ENCODE data around the gene TBC1D2B. TPM values are rescaled to one million over a fixed set of nuclear protein-coding genes. Genes with fewer than 3 reads are reported as not detected.
A peak's percentile ranks its signal among the peaks of the same experiment; 100 is the strongest.
"Not testable (repeated sequence)": the region's sequence is repeated elsewhere in the genome, so short reads cannot be mapped to it uniquely, and the experiment has no call there.

The TBC1D2B gene
- total RNA-seq, 1 experiment from 2014 or later = 58.2 TPM

DNA sequence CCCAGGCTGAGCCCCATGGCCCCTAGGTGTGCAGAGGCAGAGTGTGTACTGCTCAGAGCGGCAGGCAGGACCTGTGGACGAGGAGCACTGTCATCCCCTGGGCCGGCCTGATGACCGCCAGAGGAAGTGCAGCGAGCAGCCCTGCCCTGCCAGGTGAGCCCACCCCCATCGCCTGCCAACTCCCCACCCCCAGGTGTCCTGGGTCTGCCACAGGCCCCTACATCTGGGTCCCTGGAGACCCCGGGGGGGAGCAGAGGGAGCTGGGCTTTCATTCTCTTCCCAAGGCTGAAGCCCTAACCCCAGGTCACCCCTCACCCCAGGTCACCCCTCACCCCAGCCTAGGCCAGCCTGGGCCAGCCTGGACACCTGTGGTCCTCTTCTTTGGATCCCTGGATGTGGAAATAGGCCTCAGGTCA, 93.1 kb downstream of the TBC1D2B start:
- no peaks in the 10 kb centered on the region for H3K27me3 ChIP-seq
- no peak for DNase-seq
- no peak overlapping the region for H3K4me3 ChIP-seq

DNA sequence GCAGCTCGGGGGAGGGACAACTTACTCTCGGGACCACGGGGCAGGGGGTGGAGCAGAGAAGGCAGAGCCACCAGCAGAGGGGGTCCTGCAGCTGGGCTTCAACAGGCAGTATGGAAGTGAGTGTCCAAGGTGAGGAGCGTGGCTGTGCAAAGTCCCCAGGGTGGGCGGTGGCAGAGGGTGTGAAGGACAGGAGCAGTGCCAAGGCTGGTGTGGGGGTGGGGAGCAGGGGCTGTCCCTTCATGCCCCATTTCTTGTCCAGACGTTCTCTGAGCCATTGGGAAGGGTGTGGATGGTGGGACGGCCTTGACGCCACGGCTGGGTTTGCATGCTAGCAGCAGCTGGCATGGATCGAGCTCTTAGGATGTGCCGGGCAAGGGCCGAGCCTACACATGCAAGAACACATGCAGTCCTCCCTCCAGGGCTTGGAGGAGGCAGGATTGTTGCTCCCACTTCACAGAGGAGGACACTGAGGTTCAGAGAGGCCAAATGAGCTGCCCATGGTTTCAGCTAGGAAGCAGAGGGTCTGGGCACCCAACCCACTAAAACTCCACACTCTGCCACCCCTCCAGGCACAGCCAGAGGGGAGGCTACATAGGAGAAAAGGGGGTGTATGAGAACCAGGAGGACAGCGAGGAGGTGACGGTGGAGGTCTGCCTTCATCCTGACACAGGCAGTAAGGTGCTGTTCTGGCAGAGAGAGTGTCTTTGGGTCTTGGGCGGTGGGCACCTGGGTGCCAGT, 93.6 kb downstream of the TBC1D2B start:
- peak; percentile 53 to 54 for DNase-seq
- peaks cover 22% of the 10 kb centered on the region for H3K4me1 ChIP-seq
- no peaks in the 10 kb centered on the region for H3K9me3 ChIP-seq (replicated peaks)
- no peak overlapping the region for H3K4me3 ChIP-seq
- no peak overlapping the region for H3K27ac ChIP-seq
- H3K27me3 ChIP-seq = no peaks in the 10 kb centered on the region
- no peaks in the 10 kb centered on the region for H3K36me3 ChIP-seq

More for the DNA sequence above, 93.1 kb downstream of the TBC1D2B start:
- Histone ChIP-seq H3K36me3 (no peaks in the 10 kb centered on the region), H3K27ac (no peak overlapping the region), H3K9me3 (replicated peaks) (no peaks in the 10 kb centered on the region), H3K4me1 (peaks cover 22% of the 10 kb centered on the region)

DNA sequence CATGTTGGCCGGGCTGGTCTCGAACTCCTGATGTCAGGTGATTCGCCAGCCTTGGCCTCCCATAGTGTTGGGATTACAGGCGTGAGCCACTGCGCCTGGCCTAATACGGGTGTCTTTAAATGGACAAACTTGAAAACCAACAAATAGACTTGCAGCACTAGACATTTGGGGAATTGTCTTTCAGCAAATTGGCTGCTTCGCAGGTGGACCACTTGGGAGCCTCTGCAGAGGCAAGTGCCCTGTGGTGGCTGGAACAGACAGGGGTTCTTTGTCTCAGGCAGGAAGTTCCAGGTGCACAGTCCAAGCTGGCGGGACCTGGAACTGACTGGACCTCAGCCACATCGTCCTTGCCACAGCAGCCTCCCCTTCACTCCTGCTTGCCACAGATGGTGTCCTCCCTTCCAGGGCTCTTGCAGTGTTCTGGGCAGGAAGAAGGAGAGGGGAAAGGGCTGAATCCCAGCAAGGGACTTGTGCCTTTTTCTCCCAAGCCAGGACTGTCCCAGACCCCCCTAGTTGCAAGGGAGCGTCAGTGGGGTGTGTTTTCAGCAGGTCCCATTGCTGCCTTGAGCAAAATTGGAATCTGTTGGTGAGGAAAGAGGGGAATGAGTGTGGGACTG, 94.3 kb downstream of the TBC1D2B start:
- Histone ChIP-seq H3K27ac (no peak overlapping the region), H3K9me3 (replicated peaks) (no peaks in the 10 kb centered on the region), H3K36me3 (no peaks in the 10 kb centered on the region), H3K4me3 (no peak overlapping the region), H3K27me3 (no peaks in the 10 kb centered on the region), H3K4me1 (peaks cover 16% of the 10 kb centered on the region)
- DNase-seq = no peak

DNA sequence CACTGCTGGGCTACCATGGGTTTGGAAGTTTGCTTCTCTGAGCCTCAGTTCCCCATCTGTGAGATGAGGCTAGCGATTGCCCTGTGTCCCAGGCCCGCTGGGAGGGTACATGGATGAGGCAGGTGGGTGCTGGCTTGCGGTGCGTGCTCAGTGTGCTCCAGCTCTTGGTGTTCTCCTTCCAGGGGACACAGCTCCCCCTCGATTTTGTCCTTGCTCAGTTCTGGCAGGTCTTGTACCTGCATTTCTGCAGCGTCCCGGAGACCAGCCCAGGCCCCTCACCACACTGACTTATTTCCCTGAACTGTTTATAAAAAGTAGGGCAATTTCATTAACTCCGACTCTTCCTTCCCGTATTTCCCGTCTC, 95.4 kb downstream of the TBC1D2B start:
- no peak overlapping the region for H3K4me3 ChIP-seq
- peaks cover 10% of the 10 kb centered on the region for H3K4me1 ChIP-seq
- H3K27me3 ChIP-seq = no peaks in the 10 kb centered on the region
- H3K9me3 ChIP-seq (replicated peaks) = no peaks in the 10 kb centered on the region
- no peak for DNase-seq
- no peaks in the 10 kb centered on the region for H3K36me3 ChIP-seq
- no peak overlapping the region for H3K27ac ChIP-seq

DNA sequence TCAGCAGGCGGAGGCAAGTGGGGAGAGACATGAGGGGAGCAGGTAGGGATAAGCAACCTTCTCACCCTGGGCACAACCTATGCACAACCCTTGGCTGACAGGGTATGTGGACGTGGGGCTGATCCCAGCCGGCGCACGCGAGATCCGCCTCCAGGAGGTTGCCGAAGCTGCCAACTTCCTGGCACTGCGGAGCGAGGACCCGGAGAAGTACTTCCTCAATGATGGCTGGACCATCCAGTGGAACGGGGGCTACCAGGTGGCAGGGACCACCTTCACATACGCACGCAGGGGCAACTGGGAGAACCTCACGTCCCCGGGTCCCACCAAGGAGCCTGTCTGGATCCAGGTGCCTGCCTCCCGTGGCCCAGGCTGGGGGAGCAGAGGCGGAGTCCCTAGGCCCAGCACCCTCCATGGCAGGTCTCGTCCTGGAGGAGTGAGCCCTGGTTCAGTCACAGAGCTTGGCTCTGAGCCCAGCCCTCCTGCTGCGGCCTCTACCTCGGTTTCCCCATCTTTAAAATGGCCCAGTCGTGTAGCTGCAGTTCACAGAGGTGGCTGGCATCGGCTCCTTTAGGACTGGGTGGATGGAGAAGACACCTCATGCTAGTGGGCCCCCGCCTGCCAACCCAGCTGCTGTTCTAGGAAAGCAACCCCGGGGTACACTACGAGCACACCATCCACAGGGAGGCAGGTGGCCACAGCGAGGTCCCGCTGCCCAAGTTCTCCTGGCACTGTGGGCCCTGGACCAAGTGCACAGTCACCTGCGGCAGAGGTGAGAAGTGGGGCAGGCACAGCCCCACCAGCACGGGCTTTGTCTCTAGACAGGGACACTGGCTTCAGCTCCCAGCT, 96.0 kb downstream of the TBC1D2B start:
- DNase-seq = no peak
- no peaks in the 10 kb centered on the region for H3K9me3 ChIP-seq (replicated peaks)
- no peak overlapping the region for H3K4me3 ChIP-seq

DNA sequence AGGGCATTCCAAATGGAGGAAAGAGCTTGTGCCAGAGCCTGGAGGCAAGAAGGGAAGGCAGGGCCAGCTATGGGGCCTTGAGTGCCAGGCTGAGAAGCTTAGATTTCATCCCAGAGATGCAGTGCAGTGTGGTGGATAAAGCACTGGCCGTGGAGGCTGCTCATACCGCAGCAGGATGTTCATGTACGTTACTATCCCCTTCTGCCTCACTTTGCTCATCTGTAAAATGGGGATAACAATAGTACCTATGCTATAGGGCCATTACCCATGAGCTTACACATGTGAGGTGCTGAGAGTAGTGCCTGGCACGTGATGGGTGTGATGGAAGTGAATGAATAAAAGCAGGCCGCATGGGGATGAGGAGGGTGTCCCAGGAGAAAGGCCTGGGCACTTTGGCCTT, 96.8 kb downstream of the TBC1D2B start:
- not testable (repeated sequence) for H3K4me3 ChIP-seq; H3K9me3 ChIP-seq (replicated peaks); H3K4me1 ChIP-seq; H3K27me3 ChIP-seq; DNase-seq; H3K36me3 ChIP-seq; H3K27ac ChIP-seq

More for the DNA sequence above, 96.0 kb downstream of the TBC1D2B start:
- Histone ChIP-seq H3K27me3 (no peaks in the 10 kb centered on the region), H3K27ac (no peak overlapping the region), H3K4me1 (peaks cover 7% of the 10 kb centered on the region; the same call in 1 of the 2 replicates), H3K36me3 (no peaks in the 10 kb centered on the region)

DNA sequence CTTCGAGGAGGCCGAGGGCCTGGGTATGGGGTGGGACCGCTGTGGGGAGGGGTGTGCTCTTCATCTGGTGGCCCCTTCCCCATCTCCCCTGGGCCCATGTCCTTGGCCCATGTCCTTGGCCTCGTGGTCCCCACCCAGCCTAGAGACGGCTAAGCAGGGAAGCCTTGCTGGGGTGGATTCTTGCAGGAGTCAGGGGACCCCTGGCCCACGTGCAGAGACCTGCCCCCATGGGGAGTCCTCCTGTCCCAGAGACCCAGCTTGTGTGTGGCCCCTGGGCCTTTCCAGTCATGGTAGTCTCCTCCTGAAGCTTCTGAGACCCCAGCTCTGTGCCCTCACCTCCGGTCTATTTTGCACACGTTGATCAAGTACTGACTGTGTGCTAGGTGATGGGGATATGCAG, 97.4 kb downstream of the TBC1D2B start:
- Histone ChIP-seq H3K27me3 (no peaks in the 10 kb centered on the region), H3K36me3 (no peaks in the 10 kb centered on the region), H3K27ac (no peak overlapping the region), H3K4me1 (peaks cover 7% of the 10 kb centered on the region; the same call in 1 of the 2 replicates), H3K9me3 (replicated peaks) (no peaks in the 10 kb centered on the region), H3K4me3 (no peak overlapping the region)
- no peak for DNase-seq

DNA sequence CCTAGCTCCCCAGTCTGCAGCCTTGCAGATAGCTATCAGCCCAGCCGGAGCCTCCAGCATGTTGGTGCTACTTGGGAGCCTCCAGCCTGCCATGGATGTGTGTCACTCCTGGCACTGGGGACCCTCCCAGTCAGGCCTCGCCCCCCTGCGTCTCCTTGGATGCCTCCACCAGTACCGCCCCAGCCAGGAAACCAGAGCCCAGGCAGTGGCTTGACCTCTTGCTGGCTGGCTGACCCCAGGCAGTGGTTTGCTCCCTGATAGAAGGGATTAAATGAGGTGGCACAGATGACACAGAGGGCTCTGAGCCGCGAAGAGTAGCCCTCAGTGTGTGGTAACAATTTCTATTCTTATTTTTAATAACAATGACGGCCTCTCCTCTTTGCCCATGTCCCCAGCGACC, 98.4 kb downstream of the TBC1D2B start:
- H3K27me3 ChIP-seq; H3K36me3 ChIP-seq; H3K27ac ChIP-seq; H3K4me3 ChIP-seq; H3K4me1 ChIP-seq; H3K9me3 ChIP-seq (replicated peaks): not testable (repeated sequence)
- peak in 1 of 2 experiments; percentile 42 for DNase-seq

DNA sequence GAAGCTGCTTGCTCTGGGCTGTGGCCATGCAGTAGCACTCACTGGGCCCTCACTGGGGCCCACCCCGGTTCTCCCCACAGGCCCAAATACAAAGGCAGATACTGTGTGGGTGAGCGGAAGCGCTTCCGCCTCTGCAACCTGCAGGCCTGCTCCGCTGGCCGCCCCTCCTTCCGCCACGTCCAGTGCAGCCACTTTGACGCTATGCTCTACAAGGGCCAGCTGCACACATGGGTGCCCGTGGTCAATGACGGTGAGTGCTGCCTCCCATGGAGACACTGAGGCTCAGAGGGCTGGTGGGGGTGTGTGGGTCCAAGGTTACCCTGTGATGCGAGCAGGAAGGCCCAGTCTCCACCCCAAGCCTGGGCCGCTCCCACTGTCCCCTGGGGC, 98.8 kb downstream of the TBC1D2B start:
- H3K27ac ChIP-seq; DNase-seq; H3K36me3 ChIP-seq; H3K4me1 ChIP-seq; H3K4me3 ChIP-seq; H3K9me3 ChIP-seq (replicated peaks); H3K27me3 ChIP-seq: not testable (repeated sequence)

DNA sequence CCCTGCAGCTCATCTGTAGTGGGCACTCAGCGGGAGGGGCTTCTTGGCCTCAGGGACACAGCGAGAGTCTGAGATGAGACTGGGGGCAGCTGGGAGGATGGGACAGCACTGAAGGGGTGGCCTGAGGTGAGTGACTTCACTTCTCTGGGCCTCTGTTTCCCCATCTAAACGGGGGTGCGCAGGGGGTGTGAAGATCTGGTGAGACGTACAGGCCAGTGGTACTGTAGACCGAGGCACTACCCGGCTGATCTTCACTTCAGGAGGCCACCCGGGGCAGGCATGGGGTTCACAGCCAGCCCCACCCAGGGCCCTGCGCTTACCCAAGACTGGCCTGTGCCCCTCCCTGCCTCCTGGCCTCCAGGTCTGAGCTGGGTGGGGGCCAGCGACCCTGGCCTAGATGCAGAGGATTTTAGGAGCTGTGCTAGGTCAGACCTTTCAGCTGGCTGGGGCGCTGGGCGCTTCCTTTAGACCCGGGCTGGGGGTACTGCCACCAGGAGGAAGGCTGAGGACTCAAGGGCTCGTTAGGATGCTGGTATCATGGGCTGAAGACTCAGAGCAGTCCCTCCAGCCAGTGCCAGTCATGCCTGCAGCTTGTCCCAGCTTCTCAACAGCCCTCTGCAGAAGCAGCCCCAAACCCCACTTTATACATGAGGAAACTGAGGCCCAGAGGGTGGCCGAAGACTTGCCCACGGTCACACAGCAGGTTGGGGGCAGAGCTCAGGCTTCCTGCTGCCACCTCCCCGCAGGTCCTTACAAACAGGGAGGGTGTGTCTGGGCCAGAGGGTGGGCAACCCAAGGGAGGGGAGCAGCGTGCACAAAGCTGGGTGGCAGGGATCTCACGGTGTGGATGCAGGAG, 99.4 kb downstream of the TBC1D2B start:
- not testable (repeated sequence) for H3K36me3 ChIP-seq; DNase-seq; H3K9me3 ChIP-seq (replicated peaks); H3K4me3 ChIP-seq; H3K27me3 ChIP-seq; H3K27ac ChIP-seq; H3K4me1 ChIP-seq

DNA sequence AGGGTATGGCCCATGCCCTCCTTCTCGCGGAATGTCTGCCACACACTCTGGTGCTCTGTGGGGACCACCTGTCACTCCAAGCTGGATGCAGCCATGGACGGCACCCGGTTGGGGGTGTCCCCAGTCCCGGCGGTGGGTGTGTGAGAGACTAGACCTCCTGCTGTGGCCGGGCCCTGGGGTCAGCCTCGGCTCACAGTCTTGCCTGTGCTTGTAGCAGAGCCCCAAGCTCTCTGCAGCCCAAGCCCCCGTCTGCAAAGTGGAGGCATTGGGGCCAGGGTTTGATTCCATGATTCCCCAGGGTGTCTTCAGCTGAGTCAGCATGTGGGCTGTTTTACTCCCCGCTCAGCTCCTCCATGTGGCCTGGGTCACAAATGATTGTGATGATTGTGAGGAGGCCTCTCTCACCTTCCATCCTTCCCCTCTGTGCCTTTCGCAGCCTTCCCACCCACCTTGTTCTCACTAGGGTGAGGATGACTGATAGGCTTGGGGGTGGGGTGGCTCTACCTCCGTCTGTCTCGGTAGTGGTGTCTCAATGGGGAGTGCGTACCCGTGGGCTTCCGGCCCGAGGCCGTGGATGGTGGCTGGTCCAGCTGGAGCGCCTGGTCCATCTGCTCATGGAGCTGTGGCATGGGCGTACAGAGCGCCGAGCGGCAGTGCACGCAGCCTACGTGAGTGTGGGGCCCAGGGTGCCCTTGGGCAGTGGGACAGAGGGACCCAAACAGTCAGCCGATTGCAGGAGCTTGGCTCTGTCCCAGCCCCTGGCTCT, 100.6 kb downstream of the TBC1D2B start:
- not testable (repeated sequence) for H3K4me1 ChIP-seq; H3K36me3 ChIP-seq; H3K4me3 ChIP-seq; H3K27me3 ChIP-seq; H3K9me3 ChIP-seq (replicated peaks); H3K27ac ChIP-seq; DNase-seq

DNA sequence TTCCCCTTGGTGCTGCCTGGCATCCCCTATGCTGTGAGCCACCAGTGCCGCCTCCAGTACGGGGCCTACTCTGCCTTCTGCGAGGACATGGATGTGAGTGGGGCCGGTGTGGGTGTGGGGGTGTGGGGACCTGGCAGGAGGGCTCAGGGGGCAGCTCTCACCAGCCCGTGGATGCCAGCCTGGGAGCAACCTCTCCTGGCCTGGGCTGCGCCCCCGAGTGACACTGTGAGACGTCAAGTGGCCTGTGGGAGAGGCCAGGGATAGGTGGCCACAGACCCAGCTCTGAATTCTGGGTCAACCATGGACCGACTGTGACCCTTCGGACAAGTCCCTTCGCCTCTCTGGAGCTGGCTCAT, 101.4 kb downstream of the TBC1D2B start:
- not testable (repeated sequence) for H3K27ac ChIP-seq; H3K27me3 ChIP-seq; DNase-seq; H3K9me3 ChIP-seq (replicated peaks); H3K4me3 ChIP-seq; H3K36me3 ChIP-seq; H3K4me1 ChIP-seq

DNA sequence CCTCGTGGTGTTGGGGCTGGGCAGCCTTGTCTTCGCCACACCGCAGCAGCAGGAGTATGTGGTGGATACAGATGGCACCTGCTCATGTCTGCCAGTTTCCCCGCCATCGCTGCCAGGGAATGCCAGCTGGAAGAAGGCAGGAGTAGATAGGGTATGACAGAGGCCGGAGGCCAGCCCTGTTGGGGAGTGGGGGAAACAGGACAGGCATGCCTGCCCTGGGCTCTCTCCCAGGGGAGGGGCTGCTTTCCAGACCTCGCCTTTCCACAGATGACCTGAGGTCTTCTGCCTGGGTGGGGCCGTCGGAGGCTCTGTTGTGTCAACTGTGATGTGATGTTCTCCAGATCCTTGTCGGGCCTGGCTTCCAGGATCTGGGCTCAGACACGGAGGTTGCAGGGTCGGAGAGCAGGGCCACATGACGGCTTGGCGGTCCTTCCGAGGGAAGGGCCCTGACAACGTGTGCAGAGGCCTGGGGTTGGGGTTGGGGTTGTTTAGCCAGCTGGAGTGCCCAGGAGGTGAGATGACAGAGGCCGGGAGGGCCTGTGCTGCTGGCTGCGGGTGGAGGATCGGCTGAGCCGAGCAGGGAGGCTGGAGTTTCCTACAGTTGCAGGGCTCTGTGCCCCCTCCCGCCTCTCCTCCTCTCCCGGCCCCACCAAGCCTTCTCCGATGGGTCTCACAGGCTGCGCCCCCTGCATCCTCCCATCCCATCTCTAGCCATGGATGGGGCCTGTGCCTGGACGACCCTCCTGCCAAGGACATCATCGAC, 102.0 kb downstream of the TBC1D2B start:
- DNase-seq = no peak
- H3K4me1 ChIP-seq = peaks cover 3% of the 10 kb centered on the region; the same call in 1 of the 2 replicates

More for the DNA sequence above, 102.0 kb downstream of the TBC1D2B start:
- no peak overlapping the region for H3K27ac ChIP-seq
- no peaks in the 10 kb centered on the region for H3K27me3 ChIP-seq
- H3K36me3 ChIP-seq = no peaks in the 10 kb centered on the region
- no peaks in the 10 kb centered on the region for H3K9me3 ChIP-seq (replicated peaks)
- no peak overlapping the region for H3K4me3 ChIP-seq
